HG02610 (cell line): ENCODE measurements around the gene FNTB.
A peak's percentile ranks its signal among the peaks of the same experiment; 100 is the strongest.
"Not testable (repeated sequence)": the region's sequence is repeated elsewhere in the genome, so short reads cannot be mapped to it uniquely, and the experiment has no call there.

Source experiments
- ATAC-seq: cut with Tn5 transposase; IDR thresholded peaks from one replicate; pipeline ENCODE4 v1.9.1; 2021; ENCODE audit warnings: mild to moderate bottlenecking, moderate library complexity; ENCODE audit not compliant: unreplicated experiment

Gene FNTB

DNA sequence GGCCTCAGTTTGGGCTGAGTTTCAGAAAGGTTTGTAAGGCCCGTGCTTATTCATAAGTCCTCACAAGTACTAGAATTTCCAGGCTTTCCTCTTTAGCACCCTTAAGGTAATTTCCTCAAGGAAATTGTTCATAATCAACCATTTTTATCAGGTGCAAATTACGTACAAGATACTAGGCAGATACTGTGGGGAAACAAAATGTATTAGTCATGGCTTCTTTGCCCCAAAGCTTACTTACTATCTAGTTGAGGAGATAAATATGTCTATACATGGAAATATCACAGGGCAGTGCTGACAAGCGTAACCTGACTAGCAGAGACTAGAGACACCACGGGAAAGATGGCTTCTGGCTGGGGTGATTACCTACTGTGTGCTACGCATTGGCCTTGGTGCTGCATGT lies 93.1 kb downstream of the FNTB start:
- no peak for ATAC-seq

DNA sequence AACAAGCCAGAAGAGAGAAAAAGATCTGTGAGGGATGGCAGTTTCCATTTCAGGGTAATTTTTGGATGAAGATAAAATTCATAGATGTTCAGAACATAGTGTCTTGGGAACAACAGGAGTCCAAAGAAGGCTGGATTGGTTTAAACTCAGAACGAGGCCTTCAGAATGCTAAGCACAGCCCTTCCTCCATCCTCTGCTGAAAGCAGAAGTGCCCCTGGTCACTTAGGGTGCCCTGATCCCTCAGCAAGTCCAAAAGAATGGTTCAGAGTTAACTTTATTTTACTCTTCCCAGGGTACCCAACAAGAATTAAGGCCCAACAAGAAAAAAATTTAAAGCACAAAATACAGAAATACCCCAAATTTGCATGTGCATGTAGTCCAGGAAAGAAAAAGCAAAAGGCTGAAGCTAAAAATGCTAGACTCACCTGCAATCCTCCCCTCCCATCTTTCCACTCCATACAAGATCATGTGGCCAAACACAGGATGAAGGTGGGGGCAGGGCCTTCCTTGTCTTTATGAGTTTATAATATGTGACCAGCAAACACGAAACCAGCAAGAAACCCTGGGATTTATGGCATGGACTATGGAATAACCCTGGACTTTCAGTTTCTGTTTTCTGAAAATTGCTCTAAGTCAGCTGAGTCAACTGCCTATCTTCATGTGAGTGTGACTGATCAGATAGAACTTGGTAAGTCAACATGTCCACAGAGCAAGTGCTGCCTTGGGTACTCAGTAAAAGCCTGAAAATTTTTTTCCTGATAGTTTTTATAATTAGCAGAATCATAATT lies 94.5 kb downstream of the FNTB start:
- ATAC-seq: no peak

DNA sequence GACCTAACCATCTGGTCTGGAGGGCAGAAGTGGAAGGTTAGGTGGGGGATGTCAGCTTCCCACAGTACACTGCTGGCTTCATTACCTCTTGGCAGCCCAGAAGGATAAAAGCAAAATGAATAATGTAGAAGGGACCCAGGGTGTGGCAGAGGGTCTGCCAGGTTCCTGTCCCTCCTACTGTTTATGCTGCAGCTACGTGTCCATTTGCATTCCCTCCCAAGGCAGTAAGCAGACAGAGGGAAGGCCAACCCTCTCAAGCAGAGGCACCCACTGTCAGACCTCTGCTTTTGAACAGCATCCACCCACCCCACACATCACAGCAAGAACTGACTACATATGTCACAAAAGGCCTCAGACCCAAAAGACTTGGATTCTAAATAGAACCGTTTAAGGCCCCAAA lies 96.2 kb downstream of the FNTB start:
- ATAC-seq: no peak

DNA sequence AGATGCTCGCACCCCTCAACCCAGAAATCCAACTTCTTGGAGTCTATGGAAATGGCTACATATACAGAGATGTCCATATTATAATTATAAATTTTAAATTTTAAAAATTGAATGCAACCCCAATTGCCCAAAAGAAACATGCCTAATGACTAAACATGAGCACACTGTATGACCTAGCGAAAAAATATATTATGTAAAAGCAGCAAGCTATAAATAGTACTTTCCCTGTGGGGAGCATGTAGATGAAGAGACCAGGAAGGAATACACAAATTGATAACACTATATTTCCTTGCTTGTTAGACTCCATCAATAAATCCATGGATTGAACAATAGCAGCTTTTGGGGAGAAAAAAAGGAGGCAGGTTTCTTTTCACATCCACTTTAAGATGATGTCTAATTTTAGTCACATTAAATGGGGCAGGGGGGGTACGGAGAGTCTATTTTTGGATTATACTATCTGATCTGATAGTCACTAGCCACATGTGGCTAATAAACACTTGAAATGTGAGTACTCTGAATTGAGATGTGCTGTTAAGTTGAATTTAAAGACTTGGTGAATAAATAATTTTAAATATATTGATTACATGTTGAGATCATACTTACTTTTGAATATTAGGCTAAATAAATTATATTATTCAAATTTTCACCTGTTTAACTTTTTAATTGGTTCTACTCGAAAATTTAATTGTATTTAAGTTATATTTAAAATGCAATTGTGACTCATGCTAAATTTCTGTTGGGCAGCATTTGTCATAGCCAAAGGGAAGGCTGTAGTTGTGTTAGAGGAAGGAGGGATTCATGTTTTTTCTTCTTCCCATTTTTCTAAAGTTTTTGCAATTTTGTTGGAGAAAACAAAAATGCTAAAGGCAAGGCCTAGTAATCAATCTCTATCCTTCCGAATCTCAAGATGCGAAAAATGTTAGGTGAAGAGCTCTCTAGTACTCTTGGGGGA lies 98.1 kb downstream of the FNTB start:
- ATAC-seq: no peak

DNA sequence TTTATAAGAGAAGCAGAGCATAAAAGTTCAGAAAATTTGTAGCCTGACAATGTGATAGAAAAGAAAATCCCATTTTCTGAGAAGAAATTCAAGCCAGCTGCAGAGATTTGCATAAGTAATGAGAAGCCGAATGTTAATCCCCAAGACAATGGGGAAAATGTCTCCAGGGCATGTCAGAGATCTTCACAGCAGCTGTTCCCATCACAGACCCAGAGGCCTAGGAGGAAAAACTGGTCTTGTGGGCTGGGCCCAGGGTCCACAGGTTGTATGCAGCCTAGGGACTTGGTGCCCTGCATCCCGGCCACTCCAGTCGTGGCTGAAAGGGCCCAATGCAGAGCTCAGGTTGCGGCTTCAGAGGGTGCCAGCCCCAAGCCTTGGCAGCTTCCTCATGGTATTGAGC lies 100.0 kb downstream of the FNTB start:
- ATAC-seq: not testable (repeated sequence)

DNA sequence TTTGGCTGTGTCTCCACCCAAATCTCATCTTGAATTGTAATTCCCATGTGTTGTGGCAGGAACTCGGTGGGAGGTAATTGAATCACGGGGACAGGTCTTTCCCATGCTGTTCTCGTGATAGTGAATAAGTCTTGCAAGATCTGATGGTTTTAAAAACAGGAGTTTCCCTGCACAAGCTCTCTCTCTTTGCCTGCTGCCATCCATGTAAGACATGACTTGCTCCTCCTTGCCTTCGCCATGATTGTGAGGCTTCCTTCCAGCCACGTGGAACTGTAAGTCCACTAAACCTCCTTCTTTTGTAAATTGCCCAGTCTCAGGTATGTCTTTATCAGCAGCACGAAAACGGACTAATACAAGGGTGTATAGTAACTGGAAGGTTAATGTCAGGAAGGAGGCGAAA lies 101.1 kb downstream of the FNTB start:
- ATAC-seq: not testable (repeated sequence)

DNA sequence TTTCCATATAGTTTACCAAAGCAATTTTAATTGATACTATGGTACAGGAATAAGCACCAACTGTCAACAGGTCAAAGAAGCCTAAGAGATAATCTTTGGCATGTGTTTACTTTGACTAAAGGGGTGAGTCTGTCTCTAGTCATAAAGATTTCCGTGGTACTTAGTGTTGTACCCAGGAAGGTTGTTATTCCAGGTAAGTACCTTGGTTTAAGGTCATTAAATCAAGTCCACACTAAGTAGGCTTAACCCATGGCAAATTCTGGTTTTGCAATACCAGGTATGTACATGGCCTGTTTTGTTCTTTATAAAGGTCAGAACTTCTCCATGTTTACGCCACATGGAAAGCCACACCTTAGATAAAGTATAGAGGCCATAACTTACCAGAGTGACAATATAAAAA lies 105.7 kb downstream of the FNTB start:
- ATAC-seq: no peak

DNA sequence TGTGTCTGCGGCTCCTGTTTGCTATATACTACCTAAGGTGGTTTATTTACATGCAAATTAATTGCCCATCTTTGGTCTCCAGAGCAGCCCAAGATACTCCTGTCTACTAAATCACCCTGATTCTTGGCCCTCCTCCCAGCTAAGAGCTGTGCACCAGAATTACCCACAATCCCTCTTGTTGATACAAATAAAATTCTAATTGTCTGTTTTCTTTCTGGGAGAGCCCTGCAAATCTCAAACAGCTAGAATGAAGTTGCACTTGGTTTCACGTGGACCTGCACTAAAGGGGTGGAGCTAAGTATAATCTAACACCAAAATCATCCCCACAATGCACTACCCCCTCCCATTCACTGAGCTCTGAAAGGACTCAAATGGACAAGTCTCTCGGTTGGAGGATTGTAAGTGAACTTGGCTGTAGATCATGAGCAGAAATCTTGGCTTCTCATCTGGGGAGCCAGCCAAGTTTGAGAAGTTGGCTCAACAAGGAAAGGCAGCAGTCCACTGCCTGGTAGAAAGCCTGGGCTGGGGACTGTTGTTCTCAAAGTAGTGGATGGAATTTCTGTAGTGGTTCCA lies 109.0 kb downstream of the FNTB start:
- ATAC-seq: no peak

DNA sequence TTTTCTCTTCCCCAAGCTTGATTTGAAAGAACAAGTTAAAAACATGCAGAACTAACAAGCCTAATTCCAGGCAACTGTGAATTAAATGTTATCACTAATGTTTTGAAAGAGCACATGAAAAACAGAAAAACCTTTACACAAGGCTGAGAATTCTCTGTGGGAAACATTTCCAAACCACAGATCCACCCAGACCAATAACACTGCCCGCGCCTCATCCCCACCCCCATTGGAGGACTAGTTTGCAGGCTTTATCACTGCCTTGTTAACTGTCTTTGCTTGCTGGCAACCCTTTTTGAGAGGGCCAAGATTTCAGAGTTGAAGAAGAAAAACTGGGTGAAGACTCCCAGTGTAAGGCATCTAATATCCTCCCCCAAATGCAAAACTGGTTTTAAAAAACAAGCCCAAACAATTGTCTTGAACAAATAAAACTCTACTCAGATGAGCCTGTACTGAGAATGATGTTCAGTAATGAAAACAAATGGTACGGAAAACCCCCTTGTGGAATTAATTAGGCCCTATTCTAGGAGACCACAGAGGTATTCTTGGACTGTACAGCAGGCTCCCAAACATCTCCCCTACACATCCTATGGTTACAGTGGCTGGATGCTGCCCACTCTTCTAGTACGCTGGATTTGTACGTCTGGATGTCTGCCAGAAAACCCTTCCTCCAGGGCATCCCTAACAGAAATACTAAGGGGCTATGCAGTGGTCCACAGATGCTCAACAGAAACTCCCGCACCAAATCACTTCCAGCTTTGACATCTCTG lies 109.8 kb downstream of the FNTB start:
- ATAC-seq: no peak

DNA sequence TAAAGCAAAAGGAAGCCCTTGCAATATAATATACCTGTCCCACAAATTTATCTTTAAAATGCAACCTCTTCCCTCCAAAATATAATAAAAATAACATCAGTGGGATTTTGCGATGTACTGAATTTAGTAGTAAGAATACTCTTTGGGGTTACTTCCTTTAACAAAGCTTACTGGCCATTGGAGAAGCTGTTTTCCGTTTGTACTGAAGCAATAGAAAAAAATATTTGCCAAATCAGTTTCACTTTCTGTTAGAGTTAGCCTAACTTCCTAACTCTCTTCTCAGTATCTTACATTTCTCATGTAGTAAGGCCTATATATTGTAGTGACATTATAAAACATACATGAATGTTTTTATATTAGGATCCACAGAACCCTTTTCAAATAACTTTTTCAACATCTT lies 111.9 kb downstream of the FNTB start:
- ATAC-seq: no peak

DNA sequence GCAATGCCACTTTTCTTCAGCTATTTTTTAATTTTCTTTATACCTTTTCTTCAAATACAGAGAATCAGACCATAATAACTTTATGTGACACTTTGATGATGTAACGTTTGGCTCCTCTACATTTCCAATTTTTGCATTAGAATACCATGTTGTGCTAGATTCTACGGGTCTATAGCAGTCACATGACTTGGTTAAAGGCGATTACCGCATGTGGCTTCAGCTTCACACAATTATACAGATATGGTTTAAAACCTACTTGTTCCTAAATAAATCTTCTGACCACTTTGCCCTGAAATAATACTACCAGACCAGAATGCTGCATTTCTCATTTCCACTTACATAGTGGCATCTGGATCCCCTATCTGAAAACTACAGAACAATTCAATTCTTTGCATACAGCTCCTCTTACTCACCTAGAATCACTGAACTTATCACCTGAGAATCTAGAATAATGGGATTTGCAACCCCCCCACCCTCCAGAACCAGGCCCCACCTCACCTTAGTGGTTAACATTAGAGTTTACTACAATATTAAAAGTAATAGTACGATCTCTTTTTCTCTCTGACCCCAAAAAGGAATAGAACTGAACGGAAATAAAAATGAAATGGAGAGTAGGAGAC lies 114.3 kb downstream of the FNTB start:
- ATAC-seq: no peak

DNA sequence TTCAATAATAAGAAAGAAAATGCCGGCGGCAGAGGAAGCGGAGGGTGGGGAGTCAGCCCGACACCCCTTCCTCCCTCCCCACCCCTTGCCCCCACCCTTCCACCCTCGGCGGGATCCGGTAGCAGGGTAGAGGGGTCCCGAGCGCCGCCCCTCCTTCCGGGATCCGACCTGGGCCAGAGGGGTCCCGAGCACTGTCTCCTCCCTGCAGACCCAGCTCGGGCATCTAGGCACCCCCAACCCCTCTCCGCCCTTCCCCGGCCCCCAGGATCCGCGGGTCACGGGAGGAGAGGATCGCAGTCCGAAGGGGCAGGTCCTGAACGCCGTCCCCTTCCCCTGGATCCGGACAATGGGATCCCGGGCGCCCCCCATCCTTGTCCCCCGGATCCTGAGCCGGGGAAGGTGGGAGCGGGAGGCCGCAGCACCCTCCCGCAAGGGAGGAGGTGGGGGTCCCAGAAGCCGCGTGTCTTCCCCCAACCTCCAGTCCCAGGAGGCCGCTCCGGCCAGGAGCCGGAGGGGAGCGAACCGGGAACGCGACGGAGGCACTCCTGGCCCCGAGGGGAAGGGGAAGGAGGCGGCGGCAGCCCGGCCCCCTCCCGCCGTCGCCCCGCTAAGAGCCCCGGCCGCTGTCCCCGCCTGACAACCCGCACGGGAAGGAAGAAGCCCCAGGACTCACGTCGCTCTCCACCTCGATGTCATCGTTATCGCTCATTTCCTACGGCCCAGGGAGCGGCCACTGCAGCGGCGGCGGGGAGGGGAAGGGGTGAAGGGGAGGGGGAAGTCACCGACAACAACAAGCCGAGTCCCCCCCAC lies 115.1 kb downstream of the FNTB start:
- ATAC-seq: no peak

DNA sequence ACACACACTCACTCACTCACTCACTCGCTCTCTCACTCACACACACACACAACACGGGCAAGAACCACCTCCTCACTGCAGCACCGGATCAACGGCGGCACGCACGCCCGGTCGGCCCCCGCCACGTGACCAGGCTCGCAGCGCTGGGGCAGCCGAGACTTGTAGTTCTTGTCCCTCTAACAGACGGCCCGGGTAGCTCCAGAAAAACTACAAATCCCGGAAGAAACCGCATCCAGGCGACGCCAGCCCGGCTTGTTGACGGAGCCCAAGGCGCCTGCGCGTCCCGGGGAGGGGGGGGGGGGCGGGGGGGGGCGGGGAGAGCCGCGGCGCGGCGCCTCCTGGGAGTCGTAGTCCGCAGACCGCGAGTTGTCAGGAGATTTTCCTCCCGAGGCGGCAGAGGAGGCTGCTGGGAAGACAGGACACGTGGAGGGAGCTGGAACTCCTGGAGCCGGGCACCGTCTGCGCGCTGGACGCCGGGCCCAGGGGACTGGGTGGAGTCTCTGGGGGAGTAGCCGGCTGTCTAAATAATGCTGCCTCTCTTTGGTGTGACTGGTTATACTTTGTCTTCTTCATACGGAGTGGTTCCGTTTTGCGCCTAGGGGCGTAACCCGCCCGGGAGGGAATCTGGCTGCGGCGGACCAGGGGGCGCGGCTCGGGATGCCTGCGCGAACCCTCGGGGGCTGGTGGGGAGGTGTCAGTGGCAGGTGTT lies 115.9 kb downstream of the FNTB start, which contains the start of gene MAX:
Gene MAX (minus strand): TSS at position 77 of the 709 bp plus-strand sequence. CDS start 178 bp downstream, outside the sequence.
- peak; percentile 90 for ATAC-seq

DNA sequence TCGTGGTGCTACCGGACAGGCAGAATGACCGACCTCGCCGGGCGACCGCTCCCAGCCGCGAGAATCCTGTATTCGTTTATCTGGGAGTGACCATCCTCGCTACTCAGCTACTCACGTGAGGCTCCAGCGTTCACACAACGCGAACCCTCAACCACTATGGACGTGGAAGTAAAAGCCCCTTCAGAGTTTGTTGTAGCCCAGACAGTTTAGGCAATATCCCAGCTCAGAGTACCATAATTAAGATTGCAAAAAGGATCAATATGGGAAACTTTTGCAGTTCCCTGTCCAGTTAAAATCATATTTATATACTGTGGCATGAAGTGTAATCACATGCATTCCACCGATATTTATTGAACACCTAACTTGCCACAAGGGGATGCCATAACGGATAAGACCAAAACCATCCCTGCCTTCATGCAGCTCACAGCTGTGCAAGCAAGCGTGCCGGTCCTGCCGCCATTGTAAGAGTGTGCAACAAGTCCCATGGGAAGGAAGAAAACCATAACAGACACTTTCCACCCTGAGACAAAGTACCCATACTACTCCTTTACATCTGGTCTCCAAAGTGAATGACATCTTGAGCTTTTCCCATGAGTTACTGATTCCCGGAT lies 116.6 kb downstream of the FNTB start:
- no peak for ATAC-seq

DNA sequence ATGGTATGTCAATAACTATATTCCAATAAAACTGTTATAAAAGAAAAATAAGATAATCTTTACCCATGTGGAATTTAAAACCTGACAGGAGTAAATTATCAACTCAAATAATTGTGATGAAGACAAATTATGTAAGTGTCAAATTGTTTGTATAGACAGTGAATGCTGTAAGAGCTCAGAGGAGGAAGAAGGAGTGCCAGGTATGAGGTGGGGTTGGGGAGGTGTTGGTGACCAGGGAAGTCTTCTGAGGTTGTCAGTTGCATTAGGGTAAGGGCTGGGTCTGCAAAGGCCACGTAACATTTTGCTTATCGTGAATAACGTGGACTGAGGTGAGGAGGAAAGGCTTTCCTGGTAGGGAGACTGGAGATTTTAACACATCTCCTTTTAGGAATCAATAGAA lies 118.1 kb downstream of the FNTB start:
- no peak for ATAC-seq

DNA sequence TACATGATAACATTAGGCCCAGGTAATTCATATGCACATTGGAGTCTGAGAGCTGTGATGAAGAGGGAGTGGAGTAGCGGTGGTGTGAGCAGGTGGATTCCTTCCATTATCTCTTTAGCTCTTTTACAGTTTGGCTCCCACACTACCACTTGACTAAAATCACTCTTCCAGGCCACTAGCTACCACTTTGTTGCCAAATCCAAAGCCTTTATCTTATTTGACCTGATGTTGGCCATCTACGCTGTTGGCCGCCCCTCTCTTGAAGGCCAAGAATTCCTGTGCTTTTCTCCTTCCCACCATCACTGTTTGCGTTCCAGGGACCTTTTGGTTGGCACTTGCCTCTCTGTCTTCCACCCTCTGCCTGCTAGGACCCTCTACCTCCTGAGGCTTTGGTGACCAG lies 119.6 kb downstream of the FNTB start:
- ATAC-seq: no peak

DNA sequence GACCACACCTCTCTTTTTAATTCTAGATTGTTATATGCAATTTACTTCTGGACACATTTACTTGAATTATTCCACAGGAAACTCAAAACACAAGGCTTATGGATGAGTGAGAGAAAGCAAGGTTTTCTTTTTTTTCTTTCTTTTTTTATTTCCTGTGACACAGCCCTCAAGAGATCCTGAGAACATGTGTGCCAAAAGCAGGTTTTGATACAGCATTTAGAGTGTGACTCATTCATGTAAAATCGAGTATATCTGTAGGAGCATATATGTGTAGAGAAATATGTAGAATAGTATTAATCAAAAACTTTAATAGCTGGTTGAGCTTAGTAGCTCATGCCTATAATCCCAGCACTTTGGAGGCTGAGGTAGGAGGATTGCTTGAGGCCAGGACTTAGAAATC lies 120.0 kb downstream of the FNTB start:
- no peak for ATAC-seq

DNA sequence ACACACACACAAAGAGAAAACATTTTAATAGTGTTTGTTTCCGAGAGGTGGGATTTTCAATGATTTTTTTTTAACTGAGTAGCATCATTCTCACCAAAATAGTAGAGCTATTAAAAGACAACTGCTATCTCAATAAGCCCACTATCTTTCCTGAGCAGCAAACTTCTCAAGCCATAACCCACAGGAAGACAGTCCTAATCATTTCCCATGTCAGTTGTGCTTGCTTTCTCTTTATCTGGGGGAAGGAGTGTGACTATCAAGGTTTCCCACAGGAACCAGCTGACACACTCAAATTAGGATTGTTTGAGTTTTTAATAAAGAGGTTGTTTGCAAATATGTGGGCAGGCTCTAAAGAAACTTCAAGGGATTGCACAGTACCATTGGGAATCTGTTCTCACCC lies 120.5 kb downstream of the FNTB start:
- ATAC-seq: no peak

DNA sequence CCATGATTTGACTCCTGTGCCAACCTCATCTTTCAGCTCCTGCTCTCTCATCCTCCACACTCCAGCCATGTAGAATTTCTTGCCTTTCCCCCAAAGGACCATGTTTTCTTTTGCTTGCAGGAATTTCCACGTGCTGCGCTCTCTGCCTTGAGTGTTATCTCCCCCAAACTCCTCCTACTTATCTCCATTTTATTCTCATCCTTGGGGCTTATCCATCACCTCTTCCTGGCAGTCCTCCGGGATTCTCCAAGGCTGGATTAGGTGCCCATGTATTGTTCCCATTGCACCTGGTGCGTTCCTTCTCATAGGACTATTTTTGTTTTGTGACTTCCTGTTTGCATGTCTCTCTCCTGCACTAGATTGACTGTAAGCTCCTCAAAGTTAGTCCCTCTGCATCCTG lies 122.7 kb downstream of the FNTB start:
- ATAC-seq: no peak
